Nephron progenitor cell (in vitro differentiated cells): ENCODE data around the gene AKAP17A.
"Not testable (repeated sequence)": the region's sequence is repeated elsewhere in the genome, so short reads cannot be mapped to it uniquely, and the experiment has no call there.

Experiments used
- DNase-seq: peaks from one replicate; pipeline ENCODE4 v3.0.0; 2021
- H3K27ac Mint-ChIP-seq: 2 replicates; pipeline ENCODE4 v1.8.0; 2021; ENCODE audit warnings: mild to moderate bottlenecking, moderate library complexity, mixed read lengths
- H3K27me3 Mint-ChIP-seq: 2 replicates; pipeline ENCODE4 v1.8.0; 2021; ENCODE audit warnings: mild to moderate bottlenecking, low read depth, mixed read lengths; ENCODE audit not compliant: poor library complexity
- H3K36me3 Mint-ChIP-seq: 2 replicates; pipeline ENCODE4 v1.8.0; 2021; ENCODE audit warnings: low read depth, mixed read lengths
- H3K4me1 Mint-ChIP-seq: 2 replicates; pipeline ENCODE4 v1.8.0; 2021; ENCODE audit warnings: mixed read lengths
- H3K4me3 Mint-ChIP-seq: 2 replicates; pipeline ENCODE4 v1.8.0; 2021; ENCODE audit warnings: mild to moderate bottlenecking, moderate library complexity, mixed read lengths
- H3K9me3 Mint-ChIP-seq: 2 replicates; pipeline ENCODE4 v1.8.0; 2021; ENCODE audit warnings: mild to moderate bottlenecking, moderate library complexity, mixed read lengths
- TF ChIP-seq, protein P1 (sequence below): fragments of 200-600 bp; sonication (generic); IDR thresholded peaks from 2 replicates; pipeline ENCODE4 v1.5.0; 2021; ENCODE audit warnings: antibody characterized with exemption

AKAP17A gene

DNA sequence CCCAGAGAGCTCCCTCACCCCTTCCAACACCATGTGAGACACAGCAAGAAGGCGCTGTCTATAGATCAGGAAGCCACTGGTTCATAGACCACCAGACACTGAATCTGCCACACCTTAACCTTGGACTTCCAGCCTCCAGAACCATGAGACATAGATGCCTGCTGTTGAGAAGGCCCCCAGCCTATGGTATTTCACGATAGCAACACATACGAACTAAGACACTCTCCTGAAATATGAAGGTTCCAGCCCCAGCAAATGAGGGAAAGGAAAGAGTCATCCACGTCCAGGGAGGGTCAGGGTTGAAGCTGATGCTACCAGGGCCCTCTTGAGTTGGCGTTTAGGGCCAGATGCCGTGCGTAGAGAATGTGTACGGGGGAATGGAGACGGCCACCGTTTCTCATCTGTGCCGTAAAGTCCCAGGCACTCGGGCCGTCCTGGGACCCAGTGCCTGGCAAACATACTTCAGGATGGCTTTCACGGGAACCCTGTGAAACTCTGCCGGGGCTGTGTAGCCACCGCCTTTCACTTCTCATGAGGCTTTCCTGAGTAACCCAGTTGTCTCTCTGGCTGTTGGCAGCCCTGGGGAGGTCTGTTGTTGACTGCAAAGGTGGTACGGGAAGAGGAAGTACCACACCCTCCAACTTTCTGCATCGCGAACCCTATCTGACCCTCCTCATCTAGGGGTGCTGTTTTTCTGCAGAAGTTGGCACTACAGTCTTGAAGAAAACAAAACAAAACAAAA is 36.8 kb upstream of the AKAP17A start:
- TF ChIP-seq, protein P1, sequence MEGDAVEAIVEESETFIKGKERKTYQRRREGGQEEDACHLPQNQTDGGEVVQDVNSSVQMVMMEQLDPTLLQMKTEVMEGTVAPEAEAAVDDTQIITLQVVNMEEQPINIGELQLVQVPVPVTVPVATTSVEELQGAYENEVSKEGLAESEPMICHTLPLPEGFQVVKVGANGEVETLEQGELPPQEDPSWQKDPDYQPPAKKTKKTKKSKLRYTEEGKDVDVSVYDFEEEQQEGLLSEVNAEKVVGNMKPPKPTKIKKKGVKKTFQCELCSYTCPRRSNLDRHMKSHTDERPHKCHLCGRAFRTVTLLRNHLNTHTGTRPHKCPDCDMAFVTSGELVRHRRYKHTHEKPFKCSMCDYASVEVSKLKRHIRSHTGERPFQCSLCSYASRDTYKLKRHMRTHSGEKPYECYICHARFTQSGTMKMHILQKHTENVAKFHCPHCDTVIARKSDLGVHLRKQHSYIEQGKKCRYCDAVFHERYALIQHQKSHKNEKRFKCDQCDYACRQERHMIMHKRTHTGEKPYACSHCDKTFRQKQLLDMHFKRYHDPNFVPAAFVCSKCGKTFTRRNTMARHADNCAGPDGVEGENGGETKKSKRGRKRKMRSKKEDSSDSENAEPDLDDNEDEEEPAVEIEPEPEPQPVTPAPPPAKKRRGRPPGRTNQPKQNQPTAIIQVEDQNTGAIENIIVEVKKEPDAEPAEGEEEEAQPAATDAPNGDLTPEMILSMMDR, result no peak
- H3K27ac Mint-ChIP-seq, result no peak overlapping the region
- no peak overlapping the region for H3K4me3 Mint-ChIP-seq
- peaks cover 33% of the 10 kb centered on the region for H3K9me3 Mint-ChIP-seq
- H3K36me3 Mint-ChIP-seq, result no peaks in the 10 kb centered on the region
- H3K27me3 Mint-ChIP-seq, result peaks cover 13% of the 10 kb centered on the region
- H3K4me1 Mint-ChIP-seq, result no peaks in the 10 kb centered on the region
- no peak for DNase-seq

DNA sequence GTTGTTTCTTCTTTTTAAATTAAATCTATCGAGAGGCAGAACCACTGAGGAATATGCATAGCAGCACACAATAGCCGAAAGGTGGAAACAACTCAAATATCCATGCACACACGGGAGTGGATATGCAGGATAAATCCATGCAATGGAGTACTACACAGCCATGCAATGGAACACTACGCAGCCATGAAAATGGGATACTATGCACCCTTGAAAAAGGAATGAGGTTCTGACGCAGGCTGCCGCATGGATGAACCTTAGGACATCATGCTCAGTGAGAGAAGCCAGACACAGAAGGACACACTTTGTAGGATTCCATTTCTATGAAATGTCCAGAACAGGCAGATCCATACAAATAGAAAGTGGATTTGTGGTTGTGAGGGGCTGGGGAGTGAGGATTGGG is 36.0 kb upstream of the AKAP17A start:
- Mint-ChIP-seq H3K27me3 (peaks cover 13% of the 10 kb centered on the region), H3K36me3 (no peaks in the 10 kb centered on the region), H3K9me3 (peaks cover 30% of the 10 kb centered on the region), H3K27ac (no peak overlapping the region), H3K4me1 (no peaks in the 10 kb centered on the region), H3K4me3 (no peak overlapping the region)
- no peak for DNase-seq
- TF ChIP-seq, protein P1, result no peak

DNA sequence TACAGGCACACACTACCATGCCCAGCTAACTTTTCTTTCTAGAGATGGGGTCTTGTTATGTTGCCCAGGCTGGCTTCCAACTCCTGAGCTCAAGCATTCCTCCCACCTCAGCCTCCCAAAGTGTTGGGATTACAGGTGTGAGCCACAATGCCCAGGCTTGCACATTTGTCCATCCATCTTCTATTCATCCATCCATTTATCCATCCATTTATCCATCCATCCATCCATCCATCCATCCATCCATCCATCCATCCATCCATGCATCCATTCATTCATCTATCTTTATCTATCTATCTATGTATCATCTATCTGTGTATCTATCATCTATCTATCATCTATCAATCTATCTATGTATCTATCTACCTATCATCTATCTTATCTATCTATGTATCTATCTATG is 34.0 kb upstream of the AKAP17A start:
- not testable (repeated sequence) for DNase-seq, H3K4me1 Mint-ChIP-seq, H3K36me3 Mint-ChIP-seq, H3K4me3 Mint-ChIP-seq, H3K27ac Mint-ChIP-seq
- Mint-ChIP-seq H3K27me3 (peaks cover 28% of the 10 kb centered on the region), H3K9me3 (peaks cover 20% of the 10 kb centered on the region)

DNA sequence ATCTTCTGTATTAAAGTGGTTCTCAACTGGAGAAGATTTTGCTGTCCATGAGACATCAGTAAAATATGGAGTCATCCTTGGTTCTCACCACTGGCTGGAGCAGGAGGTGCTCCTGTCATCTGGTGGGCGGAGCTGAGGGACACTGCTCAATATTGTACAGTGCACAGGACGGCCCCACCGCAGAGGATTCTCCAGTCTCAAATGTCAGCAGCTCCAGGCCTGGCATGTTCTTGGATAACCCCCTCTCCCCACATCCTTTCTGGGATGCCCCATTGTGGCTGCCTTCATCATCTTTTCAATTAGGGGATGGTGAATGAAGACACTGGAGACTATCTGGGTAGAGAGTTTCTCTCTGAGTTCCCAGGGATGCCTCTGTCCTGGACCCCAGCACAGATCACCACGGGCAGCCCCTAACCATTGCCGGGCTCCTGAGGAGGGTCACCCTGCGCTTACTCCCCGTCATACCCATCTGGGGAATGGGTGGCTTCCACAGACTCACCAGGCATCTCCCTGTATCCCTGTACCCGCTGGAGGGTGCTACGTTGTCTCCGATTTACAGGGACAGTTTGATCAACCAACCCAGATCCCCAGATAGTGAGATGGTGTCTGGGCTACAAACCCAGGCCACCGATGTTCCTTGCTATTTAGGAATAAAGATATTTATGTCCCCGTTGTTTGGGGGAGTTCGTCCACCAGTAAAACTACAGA is 32.5 kb upstream of the AKAP17A start:
- H3K27ac Mint-ChIP-seq, result no peak overlapping the region
- H3K9me3 Mint-ChIP-seq, result peaks cover 11% of the 10 kb centered on the region
- no peak for DNase-seq
- peaks cover 38% of the 10 kb centered on the region for H3K27me3 Mint-ChIP-seq
- no peaks in the 10 kb centered on the region for H3K4me1 Mint-ChIP-seq
- H3K36me3 Mint-ChIP-seq, result no peaks in the 10 kb centered on the region
- H3K4me3 Mint-ChIP-seq, result no peak overlapping the region
- TF ChIP-seq, protein P1, result no peak

DNA sequence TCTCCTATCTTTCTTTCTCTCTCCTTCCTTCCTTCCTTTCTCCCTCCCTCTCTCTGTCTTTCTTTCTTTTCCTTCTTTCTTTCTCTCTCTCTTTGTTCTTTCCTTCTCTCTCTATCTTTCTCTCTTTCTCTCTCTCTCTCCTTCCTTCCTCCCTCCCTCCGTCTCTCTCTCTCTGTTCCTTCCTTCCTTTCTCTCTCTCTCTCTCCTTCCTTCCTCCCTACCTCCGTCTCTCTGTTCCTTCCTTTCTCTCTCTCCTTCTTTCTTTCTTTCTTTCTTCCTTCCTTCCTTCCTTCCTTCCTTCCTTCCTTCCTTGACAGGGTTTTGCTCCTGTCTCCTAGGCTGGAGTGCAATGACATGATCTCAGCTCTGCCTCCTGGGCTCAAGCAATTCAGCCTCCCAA is 30.2 kb upstream of the AKAP17A start:
- H3K4me3 Mint-ChIP-seq, result no peak overlapping the region
- peaks cover 4% of the 10 kb centered on the region for H3K9me3 Mint-ChIP-seq
- TF ChIP-seq, protein P1, result no peak
- peaks cover 41% of the 10 kb centered on the region for H3K27me3 Mint-ChIP-seq
- no peak overlapping the region for H3K27ac Mint-ChIP-seq
- H3K4me1 Mint-ChIP-seq, result no peaks in the 10 kb centered on the region
- DNase-seq, result no peak
- H3K36me3 Mint-ChIP-seq, result no peaks in the 10 kb centered on the region

DNA sequence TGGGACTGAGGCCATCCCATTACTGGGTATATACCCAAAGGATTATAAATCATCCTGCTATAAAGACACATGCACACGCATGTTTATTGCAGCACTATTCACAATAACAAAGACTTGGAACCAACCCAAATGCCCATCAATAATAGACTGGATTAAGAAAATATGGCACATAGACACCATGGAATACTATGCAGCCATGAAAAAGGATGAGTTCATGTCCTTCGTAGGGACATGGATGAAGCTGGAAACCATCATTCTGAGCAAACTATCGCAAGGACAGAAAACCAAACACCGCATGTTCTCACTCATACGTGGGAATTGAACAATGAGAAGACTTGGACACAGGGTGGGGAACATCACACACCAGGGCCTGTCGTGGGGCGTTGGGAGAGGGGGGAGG is 27.3 kb upstream of the AKAP17A start:
- not testable (repeated sequence) for H3K4me3 Mint-ChIP-seq, H3K4me1 Mint-ChIP-seq, DNase-seq, H3K36me3 Mint-ChIP-seq, H3K9me3 Mint-ChIP-seq, H3K27ac Mint-ChIP-seq
- peaks cover 33% of the 10 kb centered on the region for H3K27me3 Mint-ChIP-seq
